Measurements from ENCODE around the gene SPEN.
A peak's percentile ranks its signal among the peaks of the same experiment; 100 is the strongest.

SPEN gene

DNA sequence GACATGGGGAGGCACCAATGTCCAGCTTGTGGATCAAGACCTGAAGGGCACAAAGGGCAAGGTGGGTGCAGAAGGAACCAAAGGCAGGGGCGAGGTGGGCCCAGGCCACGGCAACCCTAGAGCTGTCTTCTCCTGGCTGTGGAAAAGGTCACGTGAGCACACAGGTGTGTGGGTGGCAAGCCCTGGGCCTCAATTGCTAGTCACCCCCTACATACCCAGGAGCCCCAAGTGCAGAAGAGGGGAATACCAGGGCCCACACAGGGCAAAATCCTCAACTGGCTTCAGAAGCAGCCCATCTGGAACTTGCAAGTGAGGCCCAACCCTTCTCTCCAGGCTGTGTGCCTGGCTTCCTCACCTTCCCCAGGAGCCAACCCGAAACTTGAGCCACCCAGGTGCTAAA lies 102.8 kb downstream of the SPEN start:
- DNase-seq = no peak

DNA sequence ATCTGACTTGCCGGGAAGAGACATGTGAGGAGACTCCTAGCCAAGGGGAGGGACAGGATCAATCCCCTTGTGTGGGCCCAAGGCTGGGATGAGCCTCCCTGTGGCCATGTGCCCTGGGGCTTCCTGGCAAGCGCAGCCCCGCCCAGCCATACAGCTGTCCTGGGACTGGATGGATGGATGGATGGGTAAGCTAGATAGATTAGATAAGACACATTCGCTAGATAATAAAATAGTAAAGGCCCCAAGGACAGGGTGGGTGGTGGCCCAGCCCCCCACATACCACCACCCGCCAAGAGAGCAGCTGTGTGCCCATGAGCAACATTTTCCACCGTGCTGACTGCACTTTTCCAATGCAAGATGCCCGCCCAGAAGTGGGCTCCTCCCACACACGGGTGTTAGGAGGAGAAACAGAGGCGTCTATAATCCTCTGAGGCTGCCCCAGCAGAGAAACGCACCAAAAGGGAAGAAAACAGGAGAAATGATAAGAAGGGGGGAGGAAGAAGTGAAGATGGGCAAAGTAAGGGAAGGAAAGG lies 103.3 kb downstream of the SPEN start:
- DNase-seq = peak; percentile 36

DNA sequence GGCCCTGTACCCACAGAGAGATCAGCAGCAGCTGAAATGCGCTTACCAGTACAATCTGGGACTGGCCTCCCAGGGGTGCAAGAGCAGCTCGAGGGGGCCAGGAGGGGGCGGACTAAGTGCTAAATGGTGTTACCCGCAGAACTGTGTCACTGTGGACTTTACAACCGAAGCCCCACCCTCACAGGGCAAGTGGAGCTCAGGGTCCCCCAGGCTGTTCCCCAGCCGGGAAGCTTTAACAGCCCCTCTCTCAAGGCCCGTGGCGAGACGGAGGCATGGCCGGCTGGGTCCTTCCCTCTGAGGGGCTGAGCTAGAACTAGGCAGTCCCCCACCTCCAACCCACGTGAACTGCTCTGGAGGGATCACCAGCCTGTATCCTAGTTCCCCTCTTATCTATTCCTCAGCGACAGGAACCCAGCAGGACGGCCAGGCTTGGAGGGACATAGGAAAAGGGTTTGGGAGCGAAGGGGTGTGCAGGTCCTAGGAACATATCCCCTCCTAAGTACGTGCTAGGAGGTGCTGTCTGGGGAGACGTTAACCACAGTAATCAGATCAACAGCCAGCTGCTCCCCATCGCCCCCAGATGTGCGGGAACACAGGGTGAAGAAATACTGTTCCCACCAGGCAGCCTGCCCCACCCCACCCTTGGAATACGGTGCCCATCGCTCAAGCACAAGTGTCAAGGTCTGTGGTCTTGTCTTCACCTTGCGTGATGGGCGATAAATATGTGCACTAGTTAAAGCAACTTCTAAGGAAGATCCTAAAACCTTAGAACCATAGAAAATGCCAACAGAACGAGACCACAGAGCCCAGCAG lies 104.0 kb downstream of the SPEN start:
- peak; percentile 20 for DNase-seq

DNA sequence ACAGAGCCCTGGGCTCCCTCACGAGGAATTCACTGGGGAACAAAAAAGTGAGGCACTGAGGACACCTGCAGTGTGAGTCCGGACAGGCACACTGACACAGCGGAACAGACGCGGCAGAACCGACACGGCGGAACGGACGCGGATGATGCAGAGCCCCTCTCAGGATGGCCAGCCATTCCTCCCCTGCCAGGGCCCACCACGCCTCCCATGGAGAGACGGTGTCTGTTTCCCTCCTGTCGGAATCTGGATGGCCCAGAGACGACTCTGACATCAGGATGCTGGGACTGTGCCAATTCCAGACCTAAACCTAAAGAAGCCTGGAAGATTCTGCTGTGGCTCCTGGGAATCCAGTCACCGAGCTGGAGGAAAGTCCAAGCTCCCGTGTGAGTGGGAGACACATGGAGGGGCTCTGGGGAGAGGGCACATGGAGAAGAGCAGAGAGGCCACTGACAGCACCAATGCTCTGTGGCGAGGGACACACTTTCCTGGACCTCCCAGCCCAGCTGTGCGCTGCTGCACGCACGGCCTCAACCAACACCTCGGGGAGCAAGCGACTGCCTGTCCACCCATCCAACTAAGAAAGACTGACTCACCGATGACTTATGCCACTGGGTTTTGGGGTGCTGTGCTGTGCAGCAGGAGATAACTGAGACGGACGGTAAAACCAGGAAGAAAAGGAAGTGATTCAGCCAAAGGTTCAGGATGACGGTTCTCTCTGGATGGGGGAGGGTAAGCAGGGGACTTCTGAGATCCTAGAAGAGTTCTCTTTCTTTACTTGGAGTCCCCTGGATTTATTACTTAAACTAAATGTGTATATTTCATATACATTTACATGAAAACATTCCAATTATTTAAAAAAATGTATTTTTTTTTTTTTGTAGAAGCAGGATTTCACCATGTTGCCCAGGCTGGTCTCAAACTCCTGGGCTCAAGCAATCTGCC lies 105.1 kb downstream of the SPEN start:
- peak; percentile 26 for DNase-seq

DNA sequence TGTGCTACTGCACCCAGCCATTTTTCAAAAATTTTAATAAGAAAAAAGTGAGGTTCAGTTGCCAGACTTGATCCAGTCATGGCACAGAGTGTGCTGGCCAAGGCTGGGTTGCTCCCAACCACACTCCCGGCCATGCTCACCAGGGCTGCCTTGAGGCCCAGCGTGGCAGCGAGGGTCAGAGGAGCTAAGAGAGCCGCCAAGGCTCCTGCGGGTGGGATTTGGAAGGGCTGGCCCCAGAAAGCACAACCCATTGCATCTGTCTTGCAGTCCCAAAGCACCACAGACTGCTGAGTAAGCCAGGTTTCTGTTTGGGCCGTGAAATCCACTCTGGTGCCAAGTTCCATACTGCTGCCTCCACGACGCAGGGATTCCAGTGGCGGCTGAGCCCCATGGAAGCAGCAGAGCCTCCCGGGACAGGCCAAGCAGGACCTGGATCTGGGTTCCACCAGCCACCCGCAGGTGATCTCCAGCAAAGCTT lies 105.8 kb downstream of the SPEN start:
- DNase-seq = no peak

DNA sequence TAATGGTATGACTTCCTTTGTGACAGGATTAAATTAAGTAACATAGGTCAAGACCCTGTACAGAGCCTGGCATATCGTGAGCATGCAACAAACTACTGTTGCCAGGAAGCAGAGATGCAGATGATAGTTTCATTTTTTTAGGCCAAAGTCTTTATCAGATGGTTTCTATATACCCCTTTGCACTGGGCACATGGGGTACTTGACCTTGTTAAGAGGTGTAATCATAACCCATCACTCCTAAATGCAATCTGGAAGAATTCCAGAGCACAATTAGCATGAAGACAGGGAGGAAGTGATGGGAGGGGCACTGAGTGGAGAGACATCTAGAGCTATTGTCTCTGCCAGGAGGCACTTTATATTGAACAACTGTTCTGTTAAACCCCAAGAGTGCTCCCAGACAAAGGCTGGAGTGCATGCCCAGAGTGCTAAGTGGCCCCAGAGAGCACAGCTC lies 106.3 kb downstream of the SPEN start:
- DNase-seq = no peak

DNA sequence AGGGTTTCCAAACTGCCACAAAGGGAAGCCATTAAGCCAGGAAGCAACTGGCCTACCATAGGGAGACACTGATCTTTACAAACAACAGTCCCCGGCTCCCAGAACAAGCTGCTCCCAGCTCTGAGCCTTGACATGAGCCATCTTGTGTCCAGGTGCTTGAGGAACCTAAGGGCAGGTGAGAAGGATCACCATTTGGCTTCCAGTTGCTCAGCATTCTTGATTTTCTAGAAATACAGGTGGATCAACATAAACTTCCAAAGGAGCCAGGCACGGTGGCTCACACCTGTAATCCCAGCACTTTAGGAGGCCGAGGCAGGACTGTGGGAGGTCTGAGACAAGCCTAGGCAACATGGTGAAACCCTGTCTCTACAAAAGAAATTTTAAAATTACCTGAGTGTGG lies 106.8 kb downstream of the SPEN start:
- DNase-seq = no peak

DNA sequence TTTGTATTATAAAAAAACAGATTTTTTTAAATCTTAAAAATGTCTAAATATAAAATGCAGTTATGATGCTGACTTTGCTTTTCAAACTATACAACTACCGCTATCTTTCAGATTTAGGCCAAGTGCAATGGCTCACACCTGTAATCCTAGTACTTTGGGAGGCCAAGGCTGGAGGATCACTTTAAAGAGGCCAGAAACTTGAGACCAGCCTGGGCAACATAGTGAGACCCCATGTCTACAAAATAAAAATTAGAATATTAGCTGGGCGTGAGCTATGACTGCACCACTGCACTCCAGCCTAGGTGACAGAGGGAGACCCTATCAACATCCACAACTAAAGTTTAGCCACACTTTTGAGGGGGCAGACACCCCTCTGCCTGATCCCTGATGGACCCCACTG lies 108.0 kb downstream of the SPEN start:
- DNase-seq = no peak

DNA sequence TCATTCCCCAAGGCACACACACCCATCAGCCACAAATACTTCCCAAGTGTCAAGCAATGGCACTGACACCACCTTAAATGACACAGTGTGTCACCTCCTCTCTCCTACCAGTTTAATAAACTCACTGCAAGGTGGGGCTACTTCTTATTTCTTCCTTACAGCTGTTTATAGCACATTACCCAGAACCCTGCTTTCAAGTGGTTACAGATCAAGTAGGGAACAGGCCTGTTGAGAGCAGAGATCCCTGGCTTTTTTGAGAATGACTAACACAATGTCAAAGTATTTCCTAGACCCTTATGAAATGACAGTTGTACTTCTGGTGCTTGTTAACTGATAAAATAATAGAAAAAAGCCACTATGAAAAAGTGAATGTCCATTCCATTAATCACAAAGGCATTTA lies 108.6 kb downstream of the SPEN start:
- no peak for DNase-seq

DNA sequence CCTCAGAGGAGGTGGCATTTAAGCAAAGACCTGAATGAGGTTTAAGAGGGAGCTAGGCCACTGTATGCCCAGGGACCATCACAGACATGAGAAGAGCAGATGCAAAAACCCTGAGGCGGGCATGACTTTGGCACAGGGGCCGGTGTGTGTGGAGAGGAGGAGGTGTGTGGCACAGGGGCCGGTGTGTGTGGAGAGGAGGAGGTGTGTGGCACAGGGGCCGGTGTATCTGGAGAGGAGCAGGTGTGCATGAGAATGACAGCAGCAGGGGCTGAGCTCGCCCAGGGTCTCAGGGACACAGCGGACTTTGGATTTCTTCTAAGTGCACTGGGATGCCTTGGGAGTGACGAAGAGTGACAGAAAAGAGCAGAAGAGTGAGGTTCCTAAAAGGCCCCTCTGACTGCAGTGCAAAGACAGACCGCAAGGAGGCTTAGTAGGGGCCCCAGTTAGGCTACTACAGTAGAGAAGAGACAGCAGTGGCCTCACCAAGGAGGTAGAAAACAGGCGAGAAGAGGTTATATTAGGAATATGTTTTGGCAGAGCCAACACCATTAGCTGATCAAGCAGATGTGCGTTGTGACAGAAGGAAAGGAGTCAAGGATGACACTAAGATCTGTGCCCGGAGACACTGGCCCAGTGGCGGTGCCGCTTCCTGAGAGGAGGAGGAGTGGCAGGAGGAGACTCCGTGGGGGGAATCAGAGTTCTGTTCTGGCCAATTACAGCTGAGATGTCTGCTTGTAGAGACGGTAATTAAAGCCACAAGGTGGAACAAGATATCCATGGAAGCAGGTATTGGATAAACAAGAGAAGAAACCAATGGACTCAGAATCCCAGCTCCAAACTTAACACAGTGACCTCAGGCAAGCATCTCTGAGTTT lies 110.0 kb downstream of the SPEN start:
- no peak for DNase-seq

DNA sequence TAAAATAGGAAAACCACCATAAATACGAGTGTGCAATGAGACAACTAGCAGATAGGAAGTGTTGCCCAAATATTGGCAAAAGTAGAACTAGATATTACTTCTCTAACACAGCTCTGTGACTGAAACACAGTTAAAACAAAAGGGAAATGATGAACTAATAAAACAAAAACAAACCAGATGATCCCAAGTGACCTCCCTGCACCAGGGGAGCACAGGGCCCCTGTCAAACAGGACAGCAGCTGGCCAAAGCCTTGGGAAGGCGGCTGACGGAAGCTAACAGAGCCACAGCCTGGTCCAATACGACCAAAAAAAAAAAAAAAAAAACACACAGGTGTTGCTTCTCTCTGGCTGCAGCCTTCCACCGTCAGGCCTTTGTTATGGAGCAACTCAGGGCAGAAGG lies 110.6 kb downstream of the SPEN start:
- no peak for DNase-seq

DNA sequence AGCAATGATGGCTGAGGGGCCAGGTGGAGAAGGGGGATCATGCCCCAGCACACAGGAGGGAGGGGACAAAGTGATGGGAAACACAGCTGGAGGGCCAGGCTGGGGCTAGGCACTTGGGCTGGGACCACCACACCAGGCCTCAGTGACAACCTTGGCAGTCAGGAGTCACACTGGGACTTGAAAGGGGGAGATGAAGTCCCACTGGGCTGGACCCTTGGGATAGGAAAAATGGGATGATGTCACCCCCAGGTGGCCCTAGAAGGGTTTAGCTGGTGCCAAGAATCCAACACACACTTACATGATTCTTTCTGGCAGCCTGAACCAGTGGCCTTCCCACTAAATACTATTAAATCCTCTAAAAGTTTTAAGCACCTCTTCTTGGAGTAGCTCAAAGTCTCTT lies 111.3 kb downstream of the SPEN start:
- DNase-seq = no peak

DNA sequence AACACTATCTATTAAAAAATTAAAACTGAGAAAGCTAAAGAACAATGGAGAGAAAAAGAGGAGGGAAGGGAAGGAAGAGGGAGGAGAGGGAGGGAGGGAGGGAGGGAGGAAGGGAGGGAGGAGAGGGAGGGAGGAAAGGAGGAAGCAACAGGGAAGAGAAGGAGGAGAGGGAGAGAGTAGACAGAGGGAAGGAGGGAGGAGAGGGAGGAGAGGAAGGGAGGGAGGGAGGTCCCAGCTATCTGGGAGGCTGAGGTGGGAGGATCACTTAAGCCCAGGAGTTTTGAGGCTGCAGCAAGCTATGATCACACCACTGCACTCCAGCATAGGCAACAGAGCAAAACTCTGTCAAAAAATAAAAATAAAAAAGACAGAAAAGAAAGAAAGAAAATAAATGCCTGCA lies 111.9 kb downstream of the SPEN start:
- DNase-seq = no peak

DNA sequence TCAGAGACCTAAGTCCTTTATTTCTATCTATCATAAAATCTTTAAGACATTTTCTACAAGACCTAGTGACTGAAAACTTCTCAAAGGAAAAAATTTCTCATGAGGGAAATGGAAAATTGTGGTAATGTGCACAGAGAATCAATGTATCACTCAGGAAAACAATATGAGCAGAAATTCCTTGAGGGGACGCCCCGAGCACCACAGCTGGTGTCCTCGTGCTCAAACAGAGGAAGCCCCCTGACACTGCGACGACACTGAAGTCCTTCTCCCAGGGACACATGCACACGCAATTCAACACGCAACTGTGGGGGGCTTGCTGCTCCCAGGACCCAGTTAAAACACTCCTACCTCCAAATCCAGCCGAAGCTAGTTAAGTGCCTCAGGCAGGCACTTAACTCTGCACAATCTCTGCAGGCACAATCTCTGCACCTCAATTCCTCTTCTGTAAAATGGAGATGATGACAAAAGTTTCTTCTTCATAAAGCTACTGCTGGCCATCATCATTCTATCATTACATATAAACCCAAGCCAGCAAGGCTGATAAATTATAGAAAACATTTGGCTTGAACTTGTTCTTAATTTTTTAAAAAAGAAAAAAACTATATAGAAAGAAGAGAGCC lies 112.4 kb downstream of the SPEN start:
- no peak for DNase-seq

DNA sequence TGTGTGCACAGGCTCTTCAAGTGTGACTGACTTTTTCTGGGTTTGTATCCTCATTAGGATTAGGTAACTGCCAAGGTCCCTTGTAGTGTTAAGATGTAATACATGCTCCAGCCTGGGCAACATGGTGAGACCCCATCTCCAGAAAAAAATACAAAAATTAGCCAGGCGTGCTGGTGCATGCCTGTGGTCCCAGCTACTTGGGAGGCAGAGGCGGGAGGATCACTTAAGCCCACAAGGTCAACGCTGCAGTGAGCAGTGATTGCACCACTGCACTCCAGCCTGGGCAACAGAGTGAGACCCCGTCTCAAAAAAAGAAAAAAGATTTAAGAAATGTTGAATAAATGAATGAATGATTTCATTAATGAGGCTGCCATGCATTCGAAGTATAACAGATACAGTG lies 113.3 kb downstream of the SPEN start:
- DNase-seq = no peak

DNA sequence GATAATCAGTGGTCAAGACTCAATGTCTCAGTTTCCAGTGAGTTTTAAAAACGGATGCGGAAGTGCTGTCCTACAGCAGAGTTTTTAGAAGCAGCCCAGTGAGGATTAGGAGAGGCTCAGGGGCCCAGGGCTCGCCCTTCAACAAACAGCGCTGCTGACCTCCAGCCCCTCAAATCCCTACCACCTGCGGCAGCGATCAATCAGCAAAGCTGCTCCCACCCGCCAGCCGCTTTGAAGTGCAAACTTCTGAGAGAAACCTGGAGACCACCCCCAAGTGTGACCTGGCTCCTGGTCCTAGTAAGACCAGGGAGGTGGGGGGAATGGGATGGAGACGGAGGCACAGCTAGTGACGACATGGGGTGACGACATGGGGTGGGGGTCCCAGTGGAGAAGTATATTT lies 114.0 kb downstream of the SPEN start:
- DNase-seq = no peak

DNA sequence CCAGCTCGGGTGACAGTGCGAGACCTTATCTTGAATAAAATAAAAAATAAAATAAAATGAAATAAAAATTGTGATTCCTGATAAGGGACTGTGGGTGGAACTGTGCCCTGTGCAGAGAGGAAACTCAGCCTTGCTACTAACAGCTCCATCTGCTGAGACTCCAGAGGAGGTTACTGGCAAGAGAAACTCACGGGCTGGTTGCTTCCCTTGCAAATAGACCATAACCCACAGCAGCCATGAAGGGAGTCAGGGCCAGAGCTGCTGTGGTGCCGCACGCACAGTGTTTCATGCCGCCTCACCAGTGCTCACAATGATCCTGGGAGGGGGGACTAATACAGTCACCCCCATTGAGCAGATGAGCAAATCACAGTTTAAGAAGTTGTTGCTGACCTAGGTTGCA lies 114.7 kb downstream of the SPEN start:
- no peak for DNase-seq

DNA sequence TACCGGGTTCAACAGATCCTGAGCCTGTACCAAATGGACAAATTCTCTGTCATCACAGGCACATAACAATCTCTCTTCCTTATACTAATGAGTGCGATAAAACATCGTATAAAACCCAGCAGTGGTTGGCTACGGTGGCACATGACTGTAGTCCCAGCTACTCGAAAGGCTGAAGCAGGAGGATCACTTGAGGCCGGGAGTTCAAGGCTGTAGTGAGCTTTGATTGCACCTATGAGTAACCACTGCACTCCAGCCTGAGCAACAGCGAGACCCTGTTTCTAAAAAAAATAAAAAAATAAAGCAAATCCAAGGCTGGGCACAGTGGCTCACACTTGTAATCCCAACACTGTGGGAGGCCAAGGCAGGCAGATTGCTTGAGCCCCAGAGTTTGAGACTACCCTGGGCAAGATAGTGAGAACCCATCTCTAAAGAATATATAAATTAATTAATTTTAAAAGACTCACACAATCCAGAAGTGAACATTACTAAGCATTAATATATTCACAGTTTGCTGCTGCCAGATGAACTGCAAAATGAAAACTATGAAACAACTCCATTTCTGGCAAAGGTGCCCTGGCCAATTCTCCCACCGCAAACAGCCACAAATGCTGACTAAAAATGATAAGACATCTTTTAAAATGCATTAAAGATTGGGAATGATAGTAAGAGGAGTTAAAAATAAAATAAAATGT lies 115.3 kb downstream of the SPEN start:
- DNase-seq = no peak

DNA sequence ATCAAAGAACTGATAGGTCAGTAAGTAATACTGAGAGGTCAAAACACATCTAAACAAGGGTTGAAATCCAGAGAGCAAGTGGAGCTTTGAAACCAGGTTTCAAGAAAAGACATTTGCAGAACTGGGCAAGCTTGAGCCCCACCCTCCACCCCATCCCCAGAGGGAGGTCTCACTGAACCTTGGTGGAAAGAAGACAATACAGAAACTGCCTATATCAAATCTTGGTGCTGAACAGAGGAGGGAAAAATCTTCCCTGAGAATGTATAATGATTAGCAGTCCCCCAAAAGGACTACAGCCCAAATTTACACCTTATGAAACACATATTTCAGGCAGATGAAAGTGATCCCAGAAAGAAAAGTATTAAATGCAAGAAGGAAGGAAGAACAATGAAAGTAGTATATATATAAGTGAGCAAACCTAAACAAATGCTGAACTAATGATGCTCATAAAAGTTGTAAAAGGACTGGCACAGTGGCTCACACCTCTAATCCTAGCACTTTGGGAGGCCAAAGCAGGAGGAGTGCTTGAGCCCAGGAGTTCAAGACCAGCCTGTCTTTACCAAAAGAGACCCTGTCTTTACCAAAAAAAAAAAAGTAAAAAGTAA lies 116.0 kb downstream of the SPEN start:
- DNase-seq = no peak

DNA sequence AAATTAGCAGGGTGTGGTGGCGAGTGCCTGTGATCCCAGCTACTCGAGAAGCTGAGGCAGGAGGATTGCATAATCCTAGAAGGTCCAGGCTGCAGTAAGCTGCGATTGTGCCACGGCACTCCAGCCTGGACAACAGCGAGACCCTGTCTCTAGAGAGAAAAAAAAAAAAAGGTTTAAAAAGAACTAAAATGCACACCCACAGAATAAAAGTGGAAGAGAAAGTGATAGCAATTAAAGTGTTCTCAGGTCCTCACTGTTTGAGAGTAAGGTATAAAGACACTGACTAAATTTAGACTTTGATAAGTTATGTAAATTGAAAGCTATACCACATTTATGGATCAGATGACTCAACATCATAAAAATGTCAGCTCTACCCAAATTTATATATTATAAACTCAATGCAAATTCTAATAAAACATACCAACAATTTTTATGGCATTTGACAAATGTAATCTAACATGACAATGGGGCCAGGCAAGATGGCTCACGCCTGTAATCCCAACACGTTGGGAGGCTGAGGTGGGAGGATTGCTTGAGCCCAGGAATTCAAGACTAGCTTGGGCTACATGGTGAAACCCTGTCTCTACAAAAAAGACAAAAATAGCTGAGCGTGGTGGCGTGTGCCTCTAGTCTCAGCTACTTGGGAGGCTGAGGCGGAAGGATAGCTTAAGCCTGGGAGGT lies 116.6 kb downstream of the SPEN start:
- DNase-seq = no peak

Measured in CD4-positive, alpha-beta T cell treated with Interleukin-6 for 4 hours (primary cell).